Measurements from ENCODE around the gene KRTAP9-6. TPM values are rescaled to one million over a fixed set of nuclear protein-coding genes. Genes with fewer than 3 reads are reported as not detected.

The KRTAP9-6 gene
- total and polyA plus RNA-seq, 2 of the 13 experiments (the other 11 are each of a cell fraction or from before 2014, with no cell fraction given) = not detected

DNA sequence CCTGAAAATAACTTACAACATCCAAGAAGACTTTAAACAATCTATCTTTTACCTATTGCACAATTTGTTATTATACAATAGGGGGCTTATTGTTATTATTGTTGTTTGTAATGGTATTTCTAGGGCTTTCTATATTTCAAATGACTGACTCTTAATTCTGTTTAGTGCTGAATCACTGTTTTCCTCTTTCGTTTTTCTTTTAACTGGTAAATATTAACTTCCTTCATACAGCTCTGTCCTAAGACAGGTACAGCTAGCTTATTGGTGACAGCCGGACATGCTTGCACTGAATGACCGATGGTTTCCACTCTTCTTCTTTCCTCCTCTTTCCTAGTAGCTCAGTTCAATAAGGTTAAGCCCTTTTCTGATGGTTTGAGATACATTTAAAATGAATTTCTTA, 21.9 kb downstream of the KRTAP9-6 start (continued):
- no peak for TF ChIP-seq ZNF407 (CRISPR knock-in tag; IDR thresholded peaks at IDR 0.05; ENCODE audit: not compliant biosample characterization)
- TF ChIP-seq ELF3 (CRISPR knock-in tag; IDR thresholded peaks at IDR 0.05) = 0 out of 2 replicates have a peak, but pooled peaks have one; percentile 21
- TF ChIP-seq, protein P1, sequence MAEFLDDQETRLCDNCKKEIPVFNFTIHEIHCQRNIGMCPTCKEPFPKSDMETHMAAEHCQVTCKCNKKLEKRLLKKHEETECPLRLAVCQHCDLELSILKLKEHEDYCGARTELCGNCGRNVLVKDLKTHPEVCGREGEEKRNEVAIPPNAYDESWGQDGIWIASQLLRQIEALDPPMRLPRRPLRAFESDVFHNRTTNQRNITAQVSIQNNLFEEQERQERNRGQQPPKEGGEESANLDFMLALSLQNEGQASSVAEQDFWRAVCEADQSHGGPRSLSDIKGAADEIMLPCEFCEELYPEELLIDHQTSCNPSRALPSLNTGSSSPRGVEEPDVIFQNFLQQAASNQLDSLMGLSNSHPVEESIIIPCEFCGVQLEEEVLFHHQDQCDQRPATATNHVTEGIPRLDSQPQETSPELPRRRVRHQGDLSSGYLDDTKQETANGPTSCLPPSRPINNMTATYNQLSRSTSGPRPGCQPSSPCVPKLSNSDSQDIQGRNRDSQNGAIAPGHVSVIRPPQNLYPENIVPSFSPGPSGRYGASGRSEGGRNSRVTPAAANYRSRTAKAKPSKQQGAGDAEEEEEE (CRISPR knock-in tag; IDR thresholded peaks at IDR 0.05; ENCODE audit: borderline replicate concordance) = no peak
- no peak for TF ChIP-seq ZNF251 (CRISPR knock-in tag; IDR thresholded peaks at IDR 0.05)
- no peak for TF ChIP-seq DR1 (CRISPR knock-in tag; IDR thresholded peaks at IDR 0.05)
- TF ChIP-seq ZFP36L2 (CRISPR knock-in tag; IDR thresholded peaks at IDR 0.05) = no peak
- TF ChIP-seq SKI (IDR thresholded peaks at IDR 0.05; ENCODE audit: partially characterized antibody) = no peak
- TF ChIP-seq ATRX (CRISPR knock-in tag; IDR thresholded peaks at IDR 0.05; ENCODE audit: borderline replicate concordance) = no peak
- no peak for TF ChIP-seq IRX3 (CRISPR knock-in tag; IDR thresholded peaks at IDR 0.05; ENCODE audit: borderline replicate concordance, low read depth)
- no peak for TF ChIP-seq STAG1 (CRISPR knock-in tag; IDR thresholded peaks at IDR 0.05)
- no peak for TF ChIP-seq MBNL3 (CRISPR knock-in tag; conservative IDR thresholded peaks at IDR 0.05)
- TF ChIP-seq ATAD3A (CRISPR knock-in tag; IDR thresholded peaks at IDR 0.05) = no peak
- TF ChIP-seq ZNF83 (CRISPR knock-in tag; IDR thresholded peaks at IDR 0.05; ENCODE audit: borderline replicate concordance) = no peak
- TF ChIP-seq, protein P2, sequence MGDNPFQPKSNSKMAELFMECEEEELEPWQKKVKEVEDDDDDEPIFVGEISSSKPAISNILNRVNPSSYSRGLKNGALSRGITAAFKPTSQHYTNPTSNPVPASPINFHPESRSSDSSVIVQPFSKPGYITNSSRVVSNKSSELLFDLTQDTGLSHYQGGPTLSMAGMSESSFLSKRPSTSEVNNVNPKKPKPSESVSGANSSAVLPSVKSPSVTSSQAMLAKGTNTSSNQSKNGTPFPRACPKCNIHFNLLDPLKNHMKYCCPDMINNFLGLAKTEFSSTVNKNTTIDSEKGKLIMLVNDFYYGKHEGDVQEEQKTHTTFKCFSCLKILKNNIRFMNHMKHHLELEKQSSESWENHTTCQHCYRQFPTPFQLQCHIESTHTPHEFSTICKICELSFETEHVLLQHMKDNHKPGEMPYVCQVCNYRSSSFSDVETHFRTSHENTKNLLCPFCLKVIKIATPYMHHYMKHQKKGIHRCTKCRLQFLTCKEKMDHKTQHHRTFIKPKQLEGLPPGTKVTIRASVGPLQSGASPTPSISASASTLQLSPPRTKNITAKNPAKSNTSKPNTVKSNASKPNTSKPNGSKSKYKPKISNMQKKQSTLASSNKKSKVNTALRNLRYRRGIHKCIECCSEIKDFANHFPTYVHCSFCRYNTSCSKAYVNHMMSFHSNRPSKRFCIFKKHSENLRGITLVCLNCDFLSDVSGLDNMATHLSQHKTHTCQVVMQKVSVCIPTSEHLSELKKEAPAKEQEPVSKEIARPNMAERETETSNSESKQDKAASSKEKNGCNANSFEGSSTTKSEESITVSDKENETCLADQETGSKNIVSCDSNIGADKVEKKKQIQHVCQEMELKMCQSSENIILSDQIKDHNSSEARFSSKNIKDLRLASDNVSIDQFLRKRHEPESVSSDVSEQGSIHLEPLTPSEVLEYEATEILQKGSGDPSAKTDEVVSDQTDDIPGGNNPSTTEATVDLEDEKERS (CRISPR knock-in tag; IDR thresholded peaks at IDR 0.05) = no peak
- TF ChIP-seq ZBTB43 (CRISPR knock-in tag; conservative IDR thresholded peaks at IDR 0.05) = no peak
- no peak for TF ChIP-seq ZNF580 (CRISPR knock-in tag; IDR thresholded peaks at IDR 0.05; ENCODE audit: borderline replicate concordance, low read depth)
